RWPE2 (cell line): ENCODE results near the gene C20orf173.
A peak's percentile ranks its signal among the peaks of the same experiment; 100 is the strongest.

Experiments
- ATAC-seq: fragments of 200-7000 bp; cut with Tn5 transposase; 3 replicates; pipeline ENCODE4 v1.9.1; 2021; ENCODE audit warnings: low read depth
- DNase-seq: peaks from one replicate; pipeline ENCODE4 v3.0.0-alpha.2; 2020; ENCODE audit warnings: low spot score
- H3K27ac ChIP-seq: fragments of 450-650 bp; 2 replicates; pipeline ENCODE4 v1.5.1; 2017; ENCODE audit warnings: mild to moderate bottlenecking; ENCODE audit not compliant: poor library complexity, severe bottlenecking
- H3K27me3 ChIP-seq: fragments of 250-450 bp; sonication (Bioruptor Pico); 2 replicates; pipeline ENCODE4 v1.5.1; 2021; ENCODE audit warnings: mild to moderate bottlenecking, moderate library complexity; ENCODE audit not compliant: insufficient read depth, poor library complexity, severe bottlenecking
- H3K36me3 ChIP-seq: fragments of 250-450 bp; sonication (Bioruptor Pico); 2 replicates; pipeline ENCODE4 v1.5.1; 2020; ENCODE audit warnings: low read depth, mild to moderate bottlenecking, moderate library complexity
- H3K4me1 ChIP-seq: fragments of 250-450 bp; sonication (Bioruptor Pico); 2 replicates; pipeline ENCODE4 v1.5.1; 2021; ENCODE audit warnings: mild to moderate bottlenecking, moderate library complexity; ENCODE audit not compliant: insufficient read depth, poor library complexity, severe bottlenecking
- H3K4me3 ChIP-seq: fragments of 250-450 bp; sonication (Bioruptor Pico); 2 replicates; pipeline ENCODE4 v1.5.1; 2021; ENCODE audit warnings: mild to moderate bottlenecking, moderate library complexity; ENCODE audit not compliant: severe bottlenecking
- H3K9me3 ChIP-seq: fragments of 250-450 bp; sonication (Bioruptor Pico); 2 replicates; pipeline ENCODE4 v1.5.1; 2021; ENCODE audit warnings: mild to moderate bottlenecking, moderate library complexity; ENCODE audit not compliant: severe bottlenecking
- CTCF ChIP-seq: fragments of 450-650 bp; IDR thresholded peaks from one replicate; pipeline ENCODE4 v1.5.1; 2017; ENCODE audit warnings: mild to moderate bottlenecking, moderate library complexity; ENCODE audit not compliant: poor library complexity, severe bottlenecking

Gene C20orf173

DNA sequence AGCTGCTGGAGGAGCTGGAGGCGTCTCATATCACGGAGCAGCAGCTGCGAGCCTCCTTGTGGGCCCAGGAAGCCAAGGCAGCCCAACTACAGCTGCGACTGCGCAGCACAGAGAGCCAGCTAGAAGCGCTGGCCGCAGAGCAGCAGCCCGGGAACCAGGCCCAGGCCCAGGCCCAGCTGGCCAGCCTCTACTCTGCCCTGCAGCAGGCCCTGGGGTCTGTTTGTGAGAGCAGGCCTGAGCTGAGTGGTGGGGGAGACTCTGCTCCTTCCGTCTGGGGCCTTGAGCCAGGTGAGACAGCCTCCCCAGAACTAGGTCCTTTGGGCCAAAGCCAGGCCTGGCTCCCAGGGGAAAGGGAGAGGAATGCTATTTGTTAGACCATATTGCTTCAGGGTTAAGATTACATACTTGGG lies 31.7 kb downstream of the C20orf173 start:
- peaks cover 98% of the 10 kb centered on the region for H3K36me3 ChIP-seq

DNA sequence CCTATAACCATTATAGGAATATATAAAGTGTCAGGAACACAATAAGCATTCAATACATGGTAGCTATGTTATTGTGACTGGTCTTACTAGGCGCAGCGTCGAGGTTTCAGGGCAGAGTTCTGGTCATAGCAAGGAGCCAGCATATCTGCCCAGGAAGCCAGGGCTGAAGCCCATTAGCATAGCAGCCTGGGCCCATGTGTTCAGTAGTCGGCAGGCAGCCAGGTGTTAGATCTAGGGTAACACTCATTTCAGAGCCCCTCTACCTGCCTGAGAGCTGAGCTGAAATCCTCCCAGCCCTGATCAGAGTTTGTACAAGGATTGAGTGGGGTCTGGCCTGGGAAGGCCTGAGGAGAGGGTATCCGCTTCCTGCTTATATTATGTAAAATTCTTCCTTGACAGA lies 32.1 kb downstream of the C20orf173 start:
- Histone ChIP-seq H3K27me3 (no peaks in the 10 kb centered on the region), H3K27ac (no peak overlapping the region), H3K36me3 (peaks cover 98% of the 10 kb centered on the region), H3K4me3 (no peak overlapping the region), H3K4me1 (no peaks in the 10 kb centered on the region), H3K9me3 (no peaks in the 10 kb centered on the region)
- TF ChIP-seq CTCF: no peak
- peak; percentile 62 for DNase-seq
- ATAC-seq: no peak

More for the DNA sequence above, 31.7 kb downstream of the C20orf173 start:
- H3K4me3 ChIP-seq: no peak overlapping the region
- ATAC-seq: no peak
- H3K27me3 ChIP-seq: no peaks in the 10 kb centered on the region
- no peak for TF ChIP-seq CTCF
- no peaks in the 10 kb centered on the region for H3K4me1 ChIP-seq
- H3K9me3 ChIP-seq: no peaks in the 10 kb centered on the region
- H3K27ac ChIP-seq: no peak overlapping the region
- DNase-seq: peak; percentile 69

DNA sequence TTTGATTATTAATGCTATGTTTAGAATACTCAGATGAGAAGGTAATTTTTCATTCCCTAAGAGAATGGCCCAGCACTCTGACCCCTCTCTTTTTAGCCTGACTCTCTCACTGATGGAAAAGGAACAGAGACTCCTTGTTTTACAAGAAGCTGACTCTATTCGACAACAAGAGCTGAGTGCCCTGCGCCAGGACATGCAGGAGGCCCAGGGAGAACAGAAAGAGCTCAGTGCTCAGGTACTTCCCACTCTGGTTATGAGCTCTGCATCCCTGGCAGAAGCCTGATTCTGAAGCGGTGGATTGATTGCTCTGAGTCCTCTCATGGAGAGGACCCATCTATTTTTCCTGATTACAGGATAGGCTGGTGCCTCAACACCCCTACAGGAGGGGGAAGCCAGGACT lies 33.0 kb downstream of the C20orf173 start:
- ATAC-seq: no peak
- Histone ChIP-seq H3K9me3 (no peaks in the 10 kb centered on the region), H3K4me1 (no peaks in the 10 kb centered on the region), H3K27ac (no peak overlapping the region), H3K36me3 (peaks cover 98% of the 10 kb centered on the region), H3K27me3 (no peaks in the 10 kb centered on the region), H3K4me3 (no peak overlapping the region)
- no peak for TF ChIP-seq CTCF
- DNase-seq: peak; percentile 66

DNA sequence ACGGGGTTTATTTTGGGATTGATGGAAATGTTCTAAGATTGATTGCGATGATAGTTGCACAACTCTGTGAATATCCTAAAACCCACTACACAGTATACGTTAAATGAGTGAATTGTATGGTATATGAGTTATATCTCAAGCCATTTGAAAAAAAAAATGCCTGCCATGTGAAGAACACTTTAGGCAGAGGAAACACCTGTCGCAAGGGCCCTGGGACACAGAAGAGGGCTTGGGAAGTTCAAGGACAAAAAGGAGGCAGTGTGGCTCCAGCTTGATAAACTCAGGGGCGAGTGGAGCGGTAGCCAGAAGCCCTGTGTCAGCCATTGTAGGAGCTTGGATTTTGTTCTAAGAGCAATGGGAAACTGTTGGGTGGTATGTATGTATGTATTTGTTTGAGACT lies 37.1 kb downstream of the C20orf173 start:
- DNase-seq (peak; percentile 34), ATAC-seq (no peak)
- no peaks in the 10 kb centered on the region for H3K9me3 ChIP-seq
- H3K27ac ChIP-seq: no peak overlapping the region
- H3K4me3 ChIP-seq: no peak overlapping the region
- H3K27me3 ChIP-seq: no peaks in the 10 kb centered on the region
- no peaks in the 10 kb centered on the region for H3K4me1 ChIP-seq
- H3K36me3 ChIP-seq: peaks cover 98% of the 10 kb centered on the region
- no peak for TF ChIP-seq CTCF

DNA sequence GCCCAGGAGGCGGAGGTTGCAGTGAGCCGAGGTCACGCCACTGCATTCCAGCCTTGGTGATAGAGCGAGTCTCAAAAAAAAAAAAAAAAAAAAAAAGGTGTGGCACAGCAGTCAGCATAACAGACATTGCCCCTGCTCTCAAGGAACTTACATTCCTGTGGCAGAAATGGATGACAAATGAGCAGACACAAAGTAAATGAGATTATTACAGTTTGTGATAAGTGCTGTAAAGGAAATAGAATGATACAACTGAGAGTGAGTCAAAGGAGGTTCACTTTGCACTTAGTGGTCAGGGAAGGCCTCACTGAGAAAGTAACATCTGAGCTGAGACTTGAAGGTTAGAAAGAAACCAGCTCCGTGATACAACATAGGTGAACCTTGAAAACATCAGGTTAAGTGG lies 37.6 kb downstream of the C20orf173 start:
- TF ChIP-seq CTCF: no peak
- H3K4me1 ChIP-seq: no peaks in the 10 kb centered on the region
- H3K4me3 ChIP-seq: no peak overlapping the region
- no peaks in the 10 kb centered on the region for H3K27me3 ChIP-seq
- no peak overlapping the region for H3K27ac ChIP-seq
- no peaks in the 10 kb centered on the region for H3K9me3 ChIP-seq
- no peak for DNase-seq
- peaks cover 98% of the 10 kb centered on the region for H3K36me3 ChIP-seq
- no peak for ATAC-seq
